Measurements from ENCODE around the gene LUM. TPM values are rescaled to one million over a fixed set of nuclear protein-coding genes. Genes with fewer than 3 reads are reported as not detected.

Gene LUM
- total and polyA plus RNA-seq, 2 donors (not counting 3 experiments of a cell fraction or from before 2014, with no cell fraction given): 0.29 to 1.9 TPM

GRCh38 chr12:91133871-91134270, 22.6 kb upstream of the LUM start:
- Histone ChIP-seq H3K27me3 (ENCODE audit: control insufficient read depth in 2 of 2, insufficient read depth in 2 of 2, low read length in 2 of 2) (no peaks in the 10 kb centered on the region), H3K4me2 (ENCODE audit: insufficient read depth, low read length) (no peak overlapping the region), H3K9me1 (replicated peaks; ENCODE audit: control insufficient read depth, extremely low read depth, insufficient read depth, low read length) (no peaks in the 10 kb centered on the region), H3K79me2 (ENCODE audit: control insufficient read depth, insufficient read depth, low read length) (no peaks in the 10 kb centered on the region), H3K9ac (replicated peaks; ENCODE audit: extremely low read depth, insufficient read depth, low read length) (no peak overlapping the region), H3K27ac (ENCODE audit: insufficient read depth, low read depth, low read length) (no peak overlapping the region), H3K4me3 (replicated peaks in 1 of 3; ENCODE audit: insufficient read depth in 1 of 3, low read depth in 1 of 3, low read length in 3 of 3) (no peak overlapping the region), H4K20me1 (replicated peaks; ENCODE audit: control insufficient read depth, extremely low read depth, insufficient read depth, low read length) (no peaks in the 10 kb centered on the region), H3K4me1 (ENCODE audit: control insufficient read depth, extremely low read depth, insufficient read depth, low read length) (peaks cover 6% of the 10 kb centered on the region), H3K36me3 (ENCODE audit: control insufficient read depth in 2 of 2, extremely low read depth in 1 of 2, insufficient read depth in 2 of 2, low read length in 2 of 2) (no peaks in the 10 kb centered on the region), H3K9me3 (replicated peaks; ENCODE audit: control insufficient read depth, insufficient read depth, low read length) (no peaks in the 10 kb centered on the region), H2AFZ (ENCODE audit: low read depth, low read length) (no peak overlapping the region)
- dilution Hi-C loops (cut with MboI; ENCODE audit: extremely low pct_ligation_motif_present, low sequenced_read_pairs) (no loop called here), intact Hi-C loops (cut with micrococcal nuclease) (no loop called here)
- DNase-seq (ENCODE audit: low read depth, low spot score) (no peak), FAIRE-seq (no peak)
- CTCF ChIA-PET: no interaction called here
- TF ChIP-seq CTCF (IDR thresholded peaks at IDR 0.05; ENCODE audit: extremely low read depth in 1 of 2, insufficient read depth in 1 of 2, low read depth in 1 of 2, low read length in 2 of 2) (no peak), JUN (IDR thresholded peaks at IDR 0.05; ENCODE audit: borderline replicate concordance, insufficient read depth, insufficient read length, low read depth) (no peak), EZH2 (IDR thresholded peaks at IDR 0.05; ENCODE audit: borderline replicate concordance, low read depth, low read length, severe bottlenecking) (no peak), POLR2AphosphoS5 (IDR thresholded peaks at IDR 0.05; ENCODE audit: insufficient read depth, low read depth, low read length) (no peak), MAX (IDR thresholded peaks at IDR 0.05; ENCODE audit: insufficient read depth, insufficient read length) (no peak), GATA2 (IDR thresholded peaks at IDR 0.05; ENCODE audit: insufficient read depth, insufficient read length, low read depth, low read length) (no peak), POLR2A (IDR thresholded peaks at IDR 0.05; ENCODE audit: low read depth, low read length) (no peak), MYC (IDR thresholded peaks at IDR 0.05; ENCODE audit: low read depth, low read length) (no peak), FOS (IDR thresholded peaks at IDR 0.05; ENCODE audit: borderline replicate concordance, insufficient read depth, low read length) (no peak)
- POLR2A ChIA-PET: no interaction called here
- BruUV-seq (replicated peaks): no TSS peak

All from endothelial cell of umbilical vein (primary cell).